Testis (tissue), 2 donors: ENCODE measurements around the gene MYO7A.

Experiments
- CTCF ChIP-seq, 3 experiments: fragments of 450-650 bp in 2 of 3; fragments of 200-600 bp in 1 of 3; sonication (generic) in 1 of 3; IDR thresholded peaks; one replicate each; pipeline ENCODE4 v1.5.1; 2016 to 2019; ENCODE audit warnings: antibody characterized with exemption in 3 of 3, mild to moderate bottlenecking in 2 of 3, moderate library complexity in 1 of 3
- POLR2A ChIP-seq: fragments of 450-650 bp; IDR thresholded peaks from one replicate; pipeline ENCODE4 v1.6.1; 2017; ENCODE audit warnings: antibody characterized with exemption, mild to moderate bottlenecking, moderate library complexity

- TF ChIP-seq CTCF (IDR thresholded peaks at IDR 0.05) (no peak), POLR2A (no peak)
Observed at GRCh38 chr11:77118086-77118485, 10.0 kb upstream of the MYO7A start.
